Spleen (tissue), 7 donors: ENCODE results near the gene TUBA8.

ENCODE experiments used
- CTCF ChIP-seq, 11 experiments: fragments of 200-600 bp in 7 of 11; fragments of 450-650 bp in 4 of 11; sonication (generic) in 4 of 11; IDR thresholded peaks in 8 of 11; conservative IDR thresholded peaks in 3 of 11; 1 replicate in 7 of 11; 2 replicates in 4 of 11; pipeline versions ENCODE4 v1.4.0 to v1.8.0; 2016 to 2021; ENCODE audit warnings: antibody characterized with exemption in 11 of 11, inconsistent platforms in 4 of 11, mild to moderate bottlenecking in 1 of 11
- POLR2A ChIP-seq, 3 donors: fragments of 450-650 bp; IDR thresholded peaks; one replicate each; pipeline ENCODE4 v1.5.1; 2017; ENCODE audit warnings: antibody characterized with exemption in 3 of 3, mild to moderate bottlenecking in 1 of 3
- donor health status: DM: no; HTN: no; CAD: no; lungs with moderate emphysema.
- donor health status: DM: no; HTN: no; CAD: no.
- donor health status: DM: no; HTN: no; CAD: no.

GRCh38 chr22:18148293-18148965 is 37.8 kb downstream of the TUBA8 start:
- TF ChIP-seq CTCF (IDR thresholded peaks at IDR 0.05 in 8 of 11, conservative IDR thresholded peaks at IDR 0.05 in 3 of 11) = no peak
- TF ChIP-seq POLR2A (IDR thresholded peaks at IDR 0.05) = no peak
